Measurements from ENCODE around the gene DYRK3. TPM values are rescaled to one million over a fixed set of nuclear protein-coding genes. Genes with fewer than 3 reads are reported as not detected.

Gene DYRK3
- polyA plus RNA-seq, 1 donor (not counting 4 experiments of a cell fraction or from before 2014, with no cell fraction given): 15.0 TPM

GRCh38 chr1:206656936-206657335 lies 21.6 kb downstream of the DYRK3 start:
- no peak for DNase-seq (ENCODE audit: low read depth, low spot score)

GRCh38 chr1:206657751-206658150 lies 22.4 kb downstream of the DYRK3 start:
- Histone ChIP-seq H2AFZ (ENCODE audit: control insufficient read depth, low read length) (no peak overlapping the region), H3K36me3 (ENCODE audit: control insufficient read depth in 2 of 2, extremely low read depth in 1 of 2, insufficient read depth in 2 of 2, low read length in 2 of 2) (peaks cover 0 to 4% of the 10 kb centered on the region in 2 experiments), H4K20me1 (ENCODE audit: control insufficient read depth, extremely low read depth, insufficient read depth, low read length) (no peaks in the 10 kb centered on the region), H3K9ac (ENCODE audit: control insufficient read depth, extremely low read depth, insufficient read depth, low read length) (no peak overlapping the region), H3K27me3 (ENCODE audit: control insufficient read depth, extremely low read depth, insufficient read depth, low read length) (peaks cover 7% of the 10 kb centered on the region), H3K4me1 (ENCODE audit: control insufficient read depth, extremely low read depth, insufficient read depth, low read length) (peaks cover 8% of the 10 kb centered on the region), H3K27ac (ENCODE audit: control insufficient read depth, insufficient read depth, low read length) (no peak overlapping the region), H3K4me3 (ENCODE audit: control insufficient read depth in 2 of 3, extremely low read depth in 1 of 3, insufficient read depth in 2 of 3, low read depth in 1 of 3, low read length in 3 of 3) (no peak overlapping the region), H3K9me3 (ENCODE audit: control insufficient read depth, low read depth, low read length) (no peaks in the 10 kb centered on the region), H3K79me2 (ENCODE audit: control insufficient read depth, insufficient read depth, low read length) (no peaks in the 10 kb centered on the region), H3K4me2 (ENCODE audit: control insufficient read depth, extremely low read depth, insufficient read depth, low read depth, low read length) (no peak overlapping the region), H3K9me1 (ENCODE audit: control insufficient read depth, extremely low read depth, insufficient read depth, low read length) (no peaks in the 10 kb centered on the region)
- FAIRE-seq (no peak), DNase-seq (ENCODE audit: low read depth, low spot score) (no peak)
- TF ChIP-seq EZH2 (IDR thresholded peaks at IDR 0.05; ENCODE audit: low read length) (no peak), CTCF (optimal IDR thresholded peaks at IDR 0.05 in 1 of 3, IDR thresholded peaks at IDR 0.05 in 1 of 3, conservative IDR thresholded peaks at IDR 0.05 in 1 of 3; ENCODE audit: extremely low read depth in 1 of 3, insufficient read depth in 2 of 3, low read length in 3 of 3) (no peak)
- dilution Hi-C loops (cut with MboI; ENCODE audit: extremely low pct_ligation_motif_present, low sequenced_read_pairs): no loop called here

More at GRCh38 chr1:206656936-206657335, 21.6 kb downstream of the DYRK3 start:
- no peak for TF ChIP-seq EZH2 (IDR thresholded peaks at IDR 0.05; ENCODE audit: low read length)
- no peak for TF ChIP-seq CTCF (optimal IDR thresholded peaks at IDR 0.05 in 1 of 3, IDR thresholded peaks at IDR 0.05 in 1 of 3, conservative IDR thresholded peaks at IDR 0.05 in 1 of 3; ENCODE audit: extremely low read depth in 1 of 3, insufficient read depth in 2 of 3, low read length in 3 of 3)
- no peak for FAIRE-seq
- peaks cover 7% of the 10 kb centered on the region for H3K27me3 ChIP-seq (ENCODE audit: control insufficient read depth, extremely low read depth, insufficient read depth, low read length)
- H2AFZ ChIP-seq (ENCODE audit: control insufficient read depth, low read length): no peak overlapping the region
- H3K9ac ChIP-seq (ENCODE audit: control insufficient read depth, extremely low read depth, insufficient read depth, low read length): no peak overlapping the region
- peaks cover 0 to 6% of the 10 kb centered on the region in 2 experiments for H3K36me3 ChIP-seq (ENCODE audit: control insufficient read depth in 2 of 2, extremely low read depth in 1 of 2, insufficient read depth in 2 of 2, low read length in 2 of 2)
- H3K4me2 ChIP-seq (ENCODE audit: control insufficient read depth, extremely low read depth, insufficient read depth, low read depth, low read length): no peak overlapping the region
- H4K20me1 ChIP-seq (ENCODE audit: control insufficient read depth, extremely low read depth, insufficient read depth, low read length): no peaks in the 10 kb centered on the region
- dilution Hi-C loops (cut with MboI; ENCODE audit: extremely low pct_ligation_motif_present, low sequenced_read_pairs): no loop called here
- H3K9me1 ChIP-seq (ENCODE audit: control insufficient read depth, extremely low read depth, insufficient read depth, low read length): no peaks in the 10 kb centered on the region
- no peak overlapping the region for H3K27ac ChIP-seq (ENCODE audit: control insufficient read depth, insufficient read depth, low read length)
- no peak overlapping the region for H3K4me3 ChIP-seq (ENCODE audit: control insufficient read depth in 2 of 3, extremely low read depth in 1 of 3, insufficient read depth in 2 of 3, low read depth in 1 of 3, low read length in 3 of 3)
- H3K79me2 ChIP-seq (ENCODE audit: control insufficient read depth, insufficient read depth, low read length): no peaks in the 10 kb centered on the region
- H3K9me3 ChIP-seq (ENCODE audit: control insufficient read depth, low read depth, low read length): no peaks in the 10 kb centered on the region
- peaks cover 8% of the 10 kb centered on the region for H3K4me1 ChIP-seq (ENCODE audit: control insufficient read depth, extremely low read depth, insufficient read depth, low read length)

All from keratinocyte (primary cell).